HG03103 (cell line): ENCODE results near the gene HLA-DQB1.
"Not testable (repeated sequence)": the region's sequence is repeated elsewhere in the genome, so short reads cannot be mapped to it uniquely, and the experiment has no call there.

Experiments used
- ATAC-seq: cut with Tn5 transposase; IDR thresholded peaks from one replicate; pipeline ENCODE4 v1.9.1; 2021; ENCODE audit warnings: low read depth; ENCODE audit not compliant: unreplicated experiment

The HLA-DQB1 gene

GRCh38 chr6:32666420-32667300 lies at the start of gene HLA-DQB1:
TSS of gene HLA-DQB1 (minus strand) at chr6:32666657. CDS start at chr6:32666607, 50 bp downstream.
- peak; percentile 53 for ATAC-seq

- ATAC-seq = no peak
Observed at GRCh38 chr6:32713241-32713640, 46.8 kb upstream of the HLA-DQB1 start.

GRCh38 chr6:32709625-32710024 lies 43.2 kb upstream of the HLA-DQB1 start:
- ATAC-seq = no peak

GRCh38 chr6:32705164-32705563 lies 38.7 kb upstream of the HLA-DQB1 start:
- not testable (repeated sequence) for ATAC-seq

GRCh38 chr6:32703347-32703746 lies 36.9 kb upstream of the HLA-DQB1 start:
- no peak for ATAC-seq

GRCh38 chr6:32700391-32701040 lies 34.1 kb upstream of the HLA-DQB1 start:
- no peak for ATAC-seq

GRCh38 chr6:32697031-32697430 lies 30.6 kb upstream of the HLA-DQB1 start:
- ATAC-seq = no peak

- no peak for ATAC-seq
Observed at GRCh38 chr6:32692019-32692418, 25.6 kb upstream of the HLA-DQB1 start.

- no peak for ATAC-seq
Observed at GRCh38 chr6:32689531-32690501, 23.4 kb upstream of the HLA-DQB1 start.

- peak; percentile 70 for ATAC-seq
Observed at GRCh38 chr6:32685603-32686002, 19.1 kb upstream of the HLA-DQB1 start.

GRCh38 chr6:32684246-32684645 lies 17.8 kb upstream of the HLA-DQB1 start:
- no peak for ATAC-seq

GRCh38 chr6:32680055-32680454 lies 13.6 kb upstream of the HLA-DQB1 start:
- ATAC-seq = no peak

GRCh38 chr6:32679492-32679891 lies 13.0 kb upstream of the HLA-DQB1 start:
- ATAC-seq = no peak

GRCh38 chr6:32674123-32674522 lies 7.7 kb upstream of the HLA-DQB1 start:
- ATAC-seq = not testable (repeated sequence)

- not testable (repeated sequence) for ATAC-seq
Observed at GRCh38 chr6:32671908-32672307, 5.5 kb upstream of the HLA-DQB1 start.

GRCh38 chr6:32669893-32670292 lies 3.4 kb upstream of the HLA-DQB1 start:
- no peak for ATAC-seq

- ATAC-seq = no peak
Observed at GRCh38 chr6:32669240-32669639, 2.8 kb upstream of the HLA-DQB1 start.

GRCh38 chr6:32668226-32668747 lies 1.8 kb upstream of the HLA-DQB1 start:
- peak; percentile 50 for ATAC-seq

GRCh38 chr6:32665661-32666060 lies 796 bp downstream of the HLA-DQB1 start:
- ATAC-seq = no peak

- ATAC-seq = peak; percentile 28
Observed at GRCh38 chr6:32664827-32665362, 1.6 kb downstream of the HLA-DQB1 start.
